Cardiac fibroblast (primary cell): ENCODE results near the gene CORIN.

Experiments used
- DNase-seq, 2 donors: peaks; one replicate each; pipeline versions ENCODE4 v3.0.0 to v3.0.0-alpha.2; 2010; ENCODE audit warnings: low read depth in 2 of 2
- H3K4me3 ChIP-seq, 2 donors: replicated peaks in 1 of 2; 1 replicate in 1 of 2; 2 replicates in 1 of 2; pipeline ENCODE4 v1.5.1; 2011; ENCODE audit warnings: low read depth in 2 of 2, low read length in 2 of 2, mild to moderate bottlenecking in 2 of 2, moderate library complexity in 1 of 2
- TF ChIP-seq, protein P1 (sequence below): IDR thresholded peaks from one replicate; pipeline ENCODE4 v1.5.1; 2011; ENCODE audit warnings: low read depth, mild to moderate bottlenecking, low read length, inconsistent platforms

Gene CORIN

GRCh38 chr4:47836641-47837093, 1.2 kb downstream of the CORIN start:
- peak overlapping the region; percentile 62 for H3K4me3 ChIP-seq
- TF ChIP-seq, protein P1, sequence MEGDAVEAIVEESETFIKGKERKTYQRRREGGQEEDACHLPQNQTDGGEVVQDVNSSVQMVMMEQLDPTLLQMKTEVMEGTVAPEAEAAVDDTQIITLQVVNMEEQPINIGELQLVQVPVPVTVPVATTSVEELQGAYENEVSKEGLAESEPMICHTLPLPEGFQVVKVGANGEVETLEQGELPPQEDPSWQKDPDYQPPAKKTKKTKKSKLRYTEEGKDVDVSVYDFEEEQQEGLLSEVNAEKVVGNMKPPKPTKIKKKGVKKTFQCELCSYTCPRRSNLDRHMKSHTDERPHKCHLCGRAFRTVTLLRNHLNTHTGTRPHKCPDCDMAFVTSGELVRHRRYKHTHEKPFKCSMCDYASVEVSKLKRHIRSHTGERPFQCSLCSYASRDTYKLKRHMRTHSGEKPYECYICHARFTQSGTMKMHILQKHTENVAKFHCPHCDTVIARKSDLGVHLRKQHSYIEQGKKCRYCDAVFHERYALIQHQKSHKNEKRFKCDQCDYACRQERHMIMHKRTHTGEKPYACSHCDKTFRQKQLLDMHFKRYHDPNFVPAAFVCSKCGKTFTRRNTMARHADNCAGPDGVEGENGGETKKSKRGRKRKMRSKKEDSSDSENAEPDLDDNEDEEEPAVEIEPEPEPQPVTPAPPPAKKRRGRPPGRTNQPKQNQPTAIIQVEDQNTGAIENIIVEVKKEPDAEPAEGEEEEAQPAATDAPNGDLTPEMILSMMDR, result peak; percentile 81
- DNase-seq, result peak; percentile 80 to 83

DNA sequence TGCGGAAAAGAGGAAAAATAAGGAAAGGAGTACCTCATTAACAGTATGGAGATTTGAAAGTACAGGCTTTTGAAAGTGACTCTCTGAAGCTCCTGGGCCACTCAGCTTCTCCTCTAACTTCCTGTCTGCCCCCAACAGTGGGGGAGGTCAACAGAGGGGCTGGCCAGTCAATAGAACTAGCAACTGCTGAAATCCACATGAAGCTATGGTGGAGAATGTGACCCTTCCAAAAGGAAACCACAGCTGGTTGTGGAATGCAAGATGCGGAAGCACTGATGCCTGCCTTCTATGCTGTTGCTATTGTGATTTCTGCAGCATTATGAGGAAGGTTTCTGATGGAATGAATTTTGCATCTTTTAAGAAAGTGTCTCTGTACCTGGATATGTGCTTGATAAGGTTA, 2.4 kb downstream of the CORIN start:
- TF ChIP-seq, protein P1, result no peak
- DNase-seq, result peak in 1 of 2 donors; percentile 15

GRCh38 chr4:47831026-47831679, 6.7 kb downstream of the CORIN start:
- H3K4me3 ChIP-seq, result no peak overlapping the region
- TF ChIP-seq, protein P1, result no peak
- DNase-seq, result no peak

More for the DNA sequence above, 2.4 kb downstream of the CORIN start:
- H3K4me3 ChIP-seq, result no peak overlapping the region

- H3K4me3 ChIP-seq, result no peak overlapping the region
- no peak for DNase-seq
- TF ChIP-seq, protein P1, result no peak
Observed at GRCh38 chr4:47830265-47831025, 7.4 kb downstream of the CORIN start.

GRCh38 chr4:47829438-47829837, 8.4 kb downstream of the CORIN start:
- TF ChIP-seq, protein P1, result no peak
- no peak for DNase-seq
- H3K4me3 ChIP-seq, result no peak overlapping the region

DNA sequence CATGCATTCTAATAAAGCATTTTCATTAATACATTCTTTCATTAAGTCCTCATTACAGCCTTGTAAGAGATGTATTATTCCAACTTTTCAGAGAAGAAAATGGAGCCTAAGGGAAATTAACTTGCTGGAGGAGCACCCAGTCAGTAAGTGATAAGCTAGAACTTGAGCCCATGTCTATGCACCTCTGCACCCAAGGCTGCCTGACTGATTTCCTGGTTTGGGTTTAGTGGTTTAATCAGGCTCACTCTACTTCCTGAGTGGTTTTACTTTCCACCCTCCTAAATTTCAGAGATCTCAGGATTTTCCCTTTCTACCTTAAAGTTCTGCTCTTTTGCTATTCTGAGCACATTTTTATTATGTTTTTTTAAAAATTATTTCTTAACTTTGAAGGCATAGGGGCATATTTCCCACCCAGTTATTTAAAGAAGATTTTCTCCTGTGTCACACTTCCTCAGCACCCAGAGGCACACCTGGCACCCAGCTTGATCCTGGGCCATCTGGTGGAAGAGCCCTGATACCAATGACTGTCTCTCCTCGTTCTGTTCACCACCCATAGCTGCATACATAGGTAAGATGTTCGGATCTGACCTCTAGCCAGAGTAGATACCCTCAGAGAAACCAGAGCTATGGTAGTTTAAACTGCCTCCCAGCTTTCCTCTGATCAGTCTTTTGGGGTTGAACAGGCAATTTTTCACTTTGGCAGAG, 10.4 kb downstream of the CORIN start:
- TF ChIP-seq, protein P1, result no peak
- H3K4me3 ChIP-seq, result no peak overlapping the region
- no peak for DNase-seq
